Stimulated activated memory B cell treated with anti-CD40 and anti-IgM and Interleukin-4, amounts not matched to agents 10 μg/mL and 1 μg/mL and 100 μg/mL, for 72 hours (primary cell): Measurements from ENCODE around the gene ID2.

Experiments
- ATAC-seq: fragments of 150-1000 bp; cut with Tn5 transposase; 2 replicates; pipeline ENCODE4 v1.10.0; 2021
- H3K27ac Mint-ChIP-seq: one replicate; pipeline ENCODE4 v1.8.0; 2022; ENCODE audit warnings: mild to moderate bottlenecking, mixed read lengths
- H3K27me3 Mint-ChIP-seq: one replicate; pipeline ENCODE4 v1.8.0; 2022; ENCODE audit warnings: mixed read lengths
- H3K36me3 Mint-ChIP-seq: one replicate; pipeline ENCODE4 v1.8.0; 2022; ENCODE audit warnings: mixed read lengths
- H3K4me1 Mint-ChIP-seq: one replicate; pipeline ENCODE4 v1.8.0; 2022; ENCODE audit warnings: mixed read lengths
- H3K4me3 Mint-ChIP-seq: one replicate; pipeline ENCODE4 v1.8.0; 2022; ENCODE audit warnings: mild to moderate bottlenecking, moderate library complexity, mixed read lengths
- H3K9me3 Mint-ChIP-seq: one replicate; pipeline ENCODE4 v1.8.0; 2022; ENCODE audit warnings: mixed read lengths

The ID2 gene

GRCh38 chr2:8643250-8643995 is 38.4 kb upstream of the ID2 start:
- Mint-ChIP-seq H3K4me1 (no peaks in the 10 kb centered on the region), H3K9me3 (peaks cover 7% of the 10 kb centered on the region), H3K4me3 (no peak overlapping the region), H3K27me3 (peaks cover 3% of the 10 kb centered on the region), H3K27ac (no peak overlapping the region), H3K36me3 (no peaks in the 10 kb centered on the region)
- no peak for ATAC-seq

DNA sequence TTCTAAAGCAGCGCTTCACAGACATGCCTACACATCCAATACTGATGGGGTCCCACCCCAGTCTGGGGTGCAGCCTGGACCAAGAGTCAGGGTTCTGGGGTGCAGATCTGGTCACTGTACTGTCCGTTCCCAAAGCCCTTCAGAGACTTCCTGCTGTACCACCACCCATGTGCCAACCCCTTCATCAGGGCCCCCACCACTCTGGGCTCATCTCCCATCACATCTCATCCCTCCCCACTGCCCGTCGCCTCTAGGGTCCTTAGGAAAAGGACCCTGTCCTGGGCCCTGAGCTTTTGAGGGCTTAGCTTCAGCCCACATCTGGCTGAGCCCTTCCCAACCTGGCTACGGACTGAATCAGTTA is 37.9 kb upstream of the ID2 start:
- Mint-ChIP-seq H3K27ac (no peak overlapping the region), H3K27me3 (no peaks in the 10 kb centered on the region), H3K4me3 (no peak overlapping the region), H3K9me3 (peaks cover 7% of the 10 kb centered on the region), H3K36me3 (no peaks in the 10 kb centered on the region), H3K4me1 (no peaks in the 10 kb centered on the region)
- ATAC-seq = no peak

DNA sequence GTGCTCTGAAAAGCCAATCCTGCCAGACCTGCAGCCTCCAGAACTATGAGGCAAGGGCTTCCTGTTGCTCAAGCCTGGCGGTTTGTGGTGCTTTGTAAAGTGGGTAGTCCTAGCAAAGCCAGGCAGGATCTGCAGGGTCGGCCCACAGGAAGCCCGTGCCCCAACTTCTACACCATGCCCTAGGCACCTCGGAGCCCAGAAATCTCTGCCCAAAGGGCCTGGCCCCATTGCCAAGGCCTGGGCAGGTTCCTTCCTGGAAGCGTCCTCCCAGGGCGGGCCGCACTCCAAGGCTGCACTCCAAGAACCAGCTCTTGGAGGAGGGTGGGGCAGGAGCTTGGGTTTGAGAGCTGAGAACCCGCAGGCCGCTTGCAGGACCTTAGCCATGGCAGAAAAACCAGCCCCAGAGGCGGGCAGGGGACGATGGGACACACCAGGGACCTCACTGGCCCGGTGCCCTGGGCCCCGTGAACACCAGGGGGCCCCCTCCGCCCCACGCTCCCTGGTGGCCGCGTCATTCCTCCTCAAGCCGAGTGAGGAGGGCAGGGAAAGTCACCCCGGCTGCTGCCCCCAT is 37.2 kb upstream of the ID2 start:
- Mint-ChIP-seq H3K27me3 (no peaks in the 10 kb centered on the region), H3K36me3 (no peaks in the 10 kb centered on the region), H3K27ac (no peak overlapping the region), H3K4me3 (no peak overlapping the region), H3K4me1 (no peaks in the 10 kb centered on the region), H3K9me3 (peaks cover 7% of the 10 kb centered on the region)
- peak; percentile 21 for ATAC-seq

- H3K27ac Mint-ChIP-seq = no peak overlapping the region
- no peaks in the 10 kb centered on the region for H3K27me3 Mint-ChIP-seq
- peaks cover 7% of the 10 kb centered on the region for H3K9me3 Mint-ChIP-seq
- no peaks in the 10 kb centered on the region for H3K36me3 Mint-ChIP-seq
- H3K4me1 Mint-ChIP-seq = no peaks in the 10 kb centered on the region
- no peak overlapping the region for H3K4me3 Mint-ChIP-seq
- peak; percentile 57 for ATAC-seq
Observed at GRCh38 chr2:8645176-8645831, 36.6 kb upstream of the ID2 start.

DNA sequence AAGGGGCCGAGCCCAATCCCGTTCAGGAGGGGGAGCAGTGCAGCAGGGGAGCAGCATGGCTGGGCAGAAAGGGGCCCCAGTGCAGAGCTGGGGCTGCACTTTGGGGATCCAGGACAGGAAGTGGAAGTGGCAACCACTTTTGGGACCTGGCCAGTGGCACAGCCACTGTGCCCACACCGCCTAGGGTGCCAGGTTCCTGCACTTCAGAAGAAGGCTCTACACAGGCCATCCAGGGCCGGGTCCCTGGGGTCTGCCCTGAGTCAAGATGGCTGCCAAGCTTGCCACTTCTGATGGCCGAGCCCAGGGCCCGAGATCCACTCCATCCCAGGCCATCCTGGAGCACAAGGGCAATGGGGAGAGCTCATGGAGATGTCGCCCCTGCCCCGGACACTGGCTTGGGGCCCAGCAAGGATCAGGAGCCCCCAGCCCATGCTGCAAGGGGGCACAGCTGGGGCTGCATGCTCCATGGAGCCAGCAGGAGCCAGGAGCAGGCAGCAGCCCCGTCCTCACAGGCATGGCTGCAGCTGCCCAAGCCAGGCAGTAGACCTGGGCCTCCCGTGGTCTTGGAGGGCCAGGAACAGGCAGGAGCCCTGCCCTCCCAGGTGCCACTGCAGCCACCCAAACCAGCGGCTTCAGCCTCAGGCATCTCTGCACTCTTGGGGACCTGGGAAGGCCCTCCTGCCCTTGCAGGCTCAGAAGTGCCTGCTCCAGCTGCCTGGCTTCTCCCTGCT is 35.0 kb upstream of the ID2 start:
- Mint-ChIP-seq H3K36me3 (no peaks in the 10 kb centered on the region), H3K4me3 (no peak overlapping the region), H3K27ac (no peak overlapping the region), H3K27me3 (peaks cover 4% of the 10 kb centered on the region), H3K9me3 (peaks cover 7% of the 10 kb centered on the region), H3K4me1 (no peaks in the 10 kb centered on the region)
- ATAC-seq = no peak

DNA sequence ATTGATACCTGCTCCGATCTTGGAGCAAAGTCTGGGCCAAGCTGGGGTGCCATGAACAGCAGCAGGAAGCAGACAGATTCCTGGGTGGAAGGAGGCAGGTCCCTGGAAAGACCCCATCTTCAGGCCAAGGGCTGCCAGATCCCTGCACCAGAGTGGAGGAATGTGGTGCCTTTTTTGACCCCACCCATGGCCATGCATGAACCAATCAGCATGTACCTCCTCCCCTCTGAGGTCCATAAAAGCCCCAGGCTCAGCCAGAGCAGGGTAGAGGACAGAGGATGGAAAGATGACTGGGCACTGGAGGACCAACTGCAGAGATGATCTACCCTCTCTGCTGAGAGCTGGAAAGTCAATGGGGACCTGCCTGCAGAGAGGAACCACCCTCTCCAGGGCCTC is 34.4 kb upstream of the ID2 start:
- Mint-ChIP-seq H3K4me3 (no peak overlapping the region), H3K36me3 (no peaks in the 10 kb centered on the region), H3K4me1 (no peaks in the 10 kb centered on the region), H3K9me3 (peaks cover 7% of the 10 kb centered on the region), H3K27me3 (peaks cover 8% of the 10 kb centered on the region), H3K27ac (no peak overlapping the region)
- ATAC-seq = no peak

DNA sequence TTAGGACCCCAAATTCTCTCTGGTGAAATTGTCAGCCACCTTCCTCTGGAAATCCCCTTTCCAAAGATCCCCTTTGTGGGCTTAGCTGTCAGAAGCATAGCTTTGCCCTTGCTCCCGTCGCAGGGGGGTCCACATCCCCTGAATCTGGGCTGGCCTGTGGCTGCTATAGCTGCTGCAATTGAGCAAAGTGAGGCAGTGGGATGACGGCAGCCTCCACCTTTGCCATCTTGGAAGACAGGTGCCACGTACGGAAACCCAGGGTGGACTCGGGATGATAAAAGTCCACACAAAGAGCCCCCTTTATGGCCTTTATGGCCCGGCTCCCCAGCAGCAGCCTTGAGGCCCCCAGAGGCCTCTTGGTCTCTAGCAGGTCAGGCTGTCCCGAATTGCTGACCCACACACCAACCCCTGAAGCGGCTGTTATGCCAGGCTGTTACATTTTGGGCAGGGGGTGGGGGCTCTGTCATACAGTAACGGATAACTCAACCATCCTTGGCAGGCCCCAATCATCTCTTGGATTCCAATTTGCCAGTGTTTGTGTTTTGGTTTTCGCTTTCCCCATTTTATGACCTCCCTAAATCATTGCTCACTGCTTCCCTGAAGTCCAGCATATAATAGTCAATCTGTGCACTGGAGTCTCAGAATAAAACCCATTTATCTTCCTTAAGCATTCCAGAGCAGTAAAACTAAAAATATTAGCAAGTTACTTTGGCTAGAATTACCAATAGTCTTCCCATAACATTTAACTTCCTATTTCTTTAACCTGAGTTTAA is 33.2 kb upstream of the ID2 start:
- Mint-ChIP-seq H3K4me3 (no peak overlapping the region), H3K9me3 (peaks cover 7% of the 10 kb centered on the region), H3K4me1 (peaks cover 6% of the 10 kb centered on the region), H3K27me3 (peaks cover 8% of the 10 kb centered on the region), H3K36me3 (no peaks in the 10 kb centered on the region), H3K27ac (no peak overlapping the region)
- no peak for ATAC-seq

GRCh38 chr2:8649718-8650117 is 32.1 kb upstream of the ID2 start:
- Mint-ChIP-seq H3K9me3 (peaks cover 7% of the 10 kb centered on the region), H3K4me1 (peaks cover 6% of the 10 kb centered on the region), H3K4me3 (no peak overlapping the region), H3K36me3 (no peaks in the 10 kb centered on the region), H3K27ac (no peak overlapping the region), H3K27me3 (peaks cover 19% of the 10 kb centered on the region)
- ATAC-seq = no peak

DNA sequence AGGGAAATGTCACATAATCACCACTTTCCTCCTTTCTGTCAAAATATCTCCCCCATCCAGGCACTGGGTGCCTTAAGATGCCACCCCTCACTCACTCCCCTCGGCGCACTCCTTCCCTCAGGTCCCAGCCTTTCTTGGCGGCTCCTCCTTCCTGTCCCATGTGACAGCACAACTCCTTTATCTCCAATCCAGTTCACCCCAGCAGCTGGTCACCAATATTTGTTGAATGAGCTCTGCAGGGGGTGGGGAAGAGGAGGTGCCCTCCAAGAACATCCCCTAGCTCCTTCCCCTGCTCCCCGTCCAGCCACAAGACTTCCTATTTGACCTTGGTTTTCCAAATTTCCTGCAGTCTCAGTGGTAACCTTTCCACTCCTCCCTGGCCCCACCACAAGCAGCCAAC is 31.6 kb upstream of the ID2 start:
- H3K4me1 Mint-ChIP-seq = peaks cover 6% of the 10 kb centered on the region
- H3K36me3 Mint-ChIP-seq = no peaks in the 10 kb centered on the region
- H3K9me3 Mint-ChIP-seq = peaks cover 7% of the 10 kb centered on the region
- no peak overlapping the region for H3K27ac Mint-ChIP-seq
- ATAC-seq = no peak
- H3K27me3 Mint-ChIP-seq = peaks cover 25% of the 10 kb centered on the region
- no peak overlapping the region for H3K4me3 Mint-ChIP-seq

DNA sequence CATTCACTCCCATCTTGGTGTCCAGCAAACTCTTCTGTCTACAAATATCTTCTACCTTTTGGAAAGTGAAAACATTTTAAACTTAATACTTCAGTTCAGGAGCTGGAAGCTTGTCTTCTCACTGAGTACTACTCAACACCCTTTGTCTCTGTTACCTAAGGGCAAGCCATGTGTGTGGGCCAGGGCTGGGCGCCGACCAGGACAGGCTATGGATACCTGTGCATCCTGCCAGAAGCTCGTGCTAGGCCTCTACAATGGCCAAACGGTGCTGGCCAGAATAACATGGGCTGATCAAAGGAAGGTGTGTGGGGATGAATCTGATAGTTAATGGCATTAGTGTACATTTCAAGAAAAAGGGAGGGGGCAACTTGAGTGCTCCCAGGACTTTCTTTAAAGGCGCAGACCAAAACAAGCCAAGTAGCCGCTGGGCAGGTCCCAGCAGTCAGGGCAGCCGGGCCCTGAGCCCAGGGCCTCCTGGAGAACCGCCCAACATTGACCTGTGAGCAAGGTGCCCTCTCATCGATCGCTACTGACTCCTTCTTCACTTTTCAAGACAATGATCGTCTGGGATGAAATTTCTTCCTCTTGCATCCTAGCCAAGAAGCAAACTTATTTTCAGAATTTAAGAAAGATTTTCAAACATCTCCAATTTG is 29.0 kb upstream of the ID2 start:
- ATAC-seq = no peak
- Mint-ChIP-seq H3K27me3 (peaks cover 41% of the 10 kb centered on the region), H3K4me1 (peaks cover 6% of the 10 kb centered on the region), H3K36me3 (no peaks in the 10 kb centered on the region), H3K9me3 (peaks cover 4% of the 10 kb centered on the region), H3K4me3 (no peak overlapping the region), H3K27ac (no peak overlapping the region)

DNA sequence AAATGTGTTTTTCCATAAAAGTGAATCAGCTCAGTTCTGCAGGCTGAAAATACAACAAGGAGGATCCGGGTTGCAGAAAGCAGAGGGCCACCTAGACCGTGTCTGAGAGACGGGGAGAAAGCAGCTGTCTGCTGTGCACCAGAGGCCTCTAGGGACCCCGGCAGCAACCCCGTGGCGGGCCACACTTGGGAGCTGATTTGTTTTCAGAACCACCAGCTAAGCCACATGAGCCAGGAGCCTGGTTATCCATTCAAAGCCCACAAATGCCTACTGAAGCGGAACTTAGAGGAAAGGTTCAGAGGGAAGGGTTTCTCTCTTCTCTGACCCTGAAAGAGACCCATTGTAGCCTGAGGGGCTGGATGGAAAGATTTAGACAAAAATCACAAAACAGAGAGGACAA is 28.4 kb upstream of the ID2 start:
- Mint-ChIP-seq H3K27me3 (peaks cover 47% of the 10 kb centered on the region), H3K4me1 (peaks cover 6% of the 10 kb centered on the region), H3K36me3 (no peaks in the 10 kb centered on the region), H3K27ac (no peak overlapping the region), H3K4me3 (no peak overlapping the region), H3K9me3 (no peaks in the 10 kb centered on the region)
- peak; percentile 63 for ATAC-seq

- Mint-ChIP-seq H3K27me3 (peaks cover 52% of the 10 kb centered on the region), H3K36me3 (no peaks in the 10 kb centered on the region), H3K4me1 (peaks cover 6% of the 10 kb centered on the region), H3K4me3 (no peak overlapping the region), H3K27ac (no peak overlapping the region), H3K9me3 (no peaks in the 10 kb centered on the region)
- no peak for ATAC-seq
Observed at GRCh38 chr2:8654041-8654440, 27.8 kb upstream of the ID2 start.

GRCh38 chr2:8654483-8654882 is 27.4 kb upstream of the ID2 start:
- Mint-ChIP-seq H3K27ac (no peak overlapping the region), H3K36me3 (no peaks in the 10 kb centered on the region), H3K27me3 (peaks cover 57% of the 10 kb centered on the region), H3K9me3 (no peaks in the 10 kb centered on the region), H3K4me3 (no peak overlapping the region), H3K4me1 (peaks cover 6% of the 10 kb centered on the region)
- ATAC-seq = no peak

DNA sequence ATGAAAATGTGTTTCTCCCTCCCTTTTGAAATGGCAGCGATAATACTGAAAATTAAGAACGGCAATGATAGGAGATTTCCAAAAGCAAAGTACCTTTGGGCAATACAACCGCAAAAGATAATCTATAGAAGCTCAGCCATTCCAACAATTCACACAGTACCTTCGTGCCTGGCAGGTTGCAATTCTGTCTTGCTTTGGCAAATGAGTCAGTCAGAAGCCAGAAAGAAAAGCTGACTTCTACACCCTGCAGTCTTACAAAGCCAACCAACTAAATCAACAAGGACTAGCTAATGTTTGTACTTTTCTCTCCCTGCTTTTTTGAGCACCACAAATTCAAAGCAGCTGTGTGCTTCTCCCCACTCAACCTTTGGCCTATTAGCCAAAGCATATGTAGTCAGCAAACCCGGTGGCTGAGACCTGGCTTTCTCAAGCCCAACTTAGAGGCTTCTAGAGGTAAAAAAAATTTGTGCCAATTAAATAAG is 25.7 kb upstream of the ID2 start:
- Mint-ChIP-seq H3K27ac (no peak overlapping the region), H3K4me1 (peaks cover 6% of the 10 kb centered on the region), H3K9me3 (no peaks in the 10 kb centered on the region), H3K4me3 (no peak overlapping the region), H3K27me3 (peaks cover 74% of the 10 kb centered on the region), H3K36me3 (no peaks in the 10 kb centered on the region)
- ATAC-seq = no peak
